ENCODE results near the gene RASGRF2. TPM values are rescaled to one million over a fixed set of nuclear protein-coding genes. Genes with fewer than 3 reads are reported as not detected.
"Not testable (repeated sequence)": the region's sequence is repeated elsewhere in the genome, so short reads cannot be mapped to it uniquely, and the experiment has no call there.

The RASGRF2 gene
- total RNA-seq, 4 donors from 2014 or later: 1.0 to 5.3 (median 1.8) TPM

DNA sequence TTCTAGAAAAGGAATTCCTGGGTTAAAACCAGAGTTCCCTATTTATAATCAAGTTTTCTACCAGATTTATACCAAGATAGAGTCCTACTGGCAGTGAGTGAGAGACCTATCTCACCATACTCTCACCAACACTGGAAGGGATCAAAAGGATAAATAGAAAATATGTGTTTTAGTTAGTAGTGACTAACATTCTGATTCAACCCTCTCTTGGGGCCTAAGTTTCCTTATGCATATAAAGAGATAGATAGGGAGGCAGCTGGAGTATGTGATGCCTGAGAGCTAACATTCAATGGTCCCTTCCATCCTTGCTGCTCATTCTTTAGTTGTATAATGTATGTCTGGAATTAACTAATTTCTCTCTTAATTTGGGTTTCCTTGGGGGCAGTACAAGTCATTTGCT lies 304.9 kb downstream of the RASGRF2 start:
- no peak overlapping the region for H3K4me3 ChIP-seq (ENCODE audit: low read depth, poor library complexity, severe bottlenecking)
- no peak for TF ChIP-seq POLR2A (IDR thresholded peaks at IDR 0.05)
- TF ChIP-seq, protein P1, sequence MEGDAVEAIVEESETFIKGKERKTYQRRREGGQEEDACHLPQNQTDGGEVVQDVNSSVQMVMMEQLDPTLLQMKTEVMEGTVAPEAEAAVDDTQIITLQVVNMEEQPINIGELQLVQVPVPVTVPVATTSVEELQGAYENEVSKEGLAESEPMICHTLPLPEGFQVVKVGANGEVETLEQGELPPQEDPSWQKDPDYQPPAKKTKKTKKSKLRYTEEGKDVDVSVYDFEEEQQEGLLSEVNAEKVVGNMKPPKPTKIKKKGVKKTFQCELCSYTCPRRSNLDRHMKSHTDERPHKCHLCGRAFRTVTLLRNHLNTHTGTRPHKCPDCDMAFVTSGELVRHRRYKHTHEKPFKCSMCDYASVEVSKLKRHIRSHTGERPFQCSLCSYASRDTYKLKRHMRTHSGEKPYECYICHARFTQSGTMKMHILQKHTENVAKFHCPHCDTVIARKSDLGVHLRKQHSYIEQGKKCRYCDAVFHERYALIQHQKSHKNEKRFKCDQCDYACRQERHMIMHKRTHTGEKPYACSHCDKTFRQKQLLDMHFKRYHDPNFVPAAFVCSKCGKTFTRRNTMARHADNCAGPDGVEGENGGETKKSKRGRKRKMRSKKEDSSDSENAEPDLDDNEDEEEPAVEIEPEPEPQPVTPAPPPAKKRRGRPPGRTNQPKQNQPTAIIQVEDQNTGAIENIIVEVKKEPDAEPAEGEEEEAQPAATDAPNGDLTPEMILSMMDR (IDR thresholded peaks at IDR 0.05): no peak
- no peak for DNase-seq (ENCODE audit: low spot score in 2 of 2)
- intact Hi-C loops (cut with DNase I; ENCODE audit: low total_unique reads): no loop called here

GRCh38 chr5:81268521-81269196 lies 308.5 kb downstream of the RASGRF2 start:
- H3K4me3 ChIP-seq (ENCODE audit: low read depth, poor library complexity, severe bottlenecking): no peak overlapping the region
- WGBS, 2 donors: 39 to 44% methylated on average over 3 of the region's 3 CpGs
- TF ChIP-seq, protein P1 (IDR thresholded peaks at IDR 0.05): no peak
- TF ChIP-seq POLR2A (IDR thresholded peaks at IDR 0.05): no peak
- intact Hi-C loops (cut with DNase I; ENCODE audit: low total_unique reads): no loop called here
- no peak for DNase-seq (ENCODE audit: low spot score in 2 of 2)

DNA sequence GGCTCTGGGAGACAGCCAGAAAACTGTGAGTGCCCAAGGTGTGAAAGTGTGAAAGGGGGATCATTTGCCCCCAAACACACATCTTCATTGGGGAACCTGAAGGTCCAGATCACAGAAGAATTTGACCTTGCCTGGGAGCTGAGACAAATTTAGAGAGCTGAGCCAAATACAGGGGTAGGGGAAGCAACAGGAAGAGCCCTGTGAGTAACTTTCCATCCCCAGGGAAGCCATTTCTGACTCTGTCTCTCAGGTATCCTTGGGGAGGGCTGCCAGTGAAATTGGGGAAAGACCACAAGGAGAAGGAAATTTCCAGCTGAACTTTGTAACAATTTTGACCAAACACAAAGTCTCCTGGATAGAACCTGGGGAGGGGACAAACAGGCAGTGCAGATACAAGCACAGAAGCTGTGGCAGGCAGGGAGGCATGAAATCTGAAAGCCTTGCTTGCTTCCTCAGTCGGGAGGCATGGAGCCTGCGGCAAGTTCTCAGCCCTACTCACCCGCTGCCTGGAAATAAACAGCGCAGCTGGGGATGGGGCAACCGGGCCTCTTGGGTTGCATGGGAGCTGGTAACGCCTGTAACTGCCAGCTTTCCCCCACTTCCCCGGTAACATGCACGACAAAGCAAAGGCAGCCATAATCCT lies 309.7 kb downstream of the RASGRF2 start:
- DNase-seq (ENCODE audit: low spot score in 2 of 2): no peak
- WGBS, 2 donors: 90 to 94% methylated on average over 8 of the region's 8 CpGs
- intact Hi-C loops (cut with DNase I; ENCODE audit: low total_unique reads): no loop called here
- H3K4me3 ChIP-seq (ENCODE audit: low read depth, poor library complexity, severe bottlenecking): no peak overlapping the region
- TF ChIP-seq POLR2A (IDR thresholded peaks at IDR 0.05): no peak
- TF ChIP-seq, protein P1 (IDR thresholded peaks at IDR 0.05): no peak

GRCh38 chr5:81270394-81271027 lies 310.3 kb downstream of the RASGRF2 start:
- intact Hi-C loops (cut with DNase I; ENCODE audit: low total_unique reads); H3K4me3 ChIP-seq (ENCODE audit: low read depth, poor library complexity, severe bottlenecking); DNase-seq (ENCODE audit: low spot score in 2 of 2): not testable (repeated sequence)
- WGBS, 2 donors: 96 to 100% methylated on average over 2 of the region's 2 CpGs
